Measurements from ENCODE around the gene GALNT10.
"Not testable (repeated sequence)": the region's sequence is repeated elsewhere in the genome, so short reads cannot be mapped to it uniquely, and the experiment has no call there.

GALNT10 gene

GRCh38 chr5:154358516-154359220, 168.1 kb downstream of the GALNT10 start:
- no peak for DNase-seq

- DNase-seq = no peak
Observed at GRCh38 chr5:154359221-154359573, 168.7 kb downstream of the GALNT10 start.

GRCh38 chr5:154360241-154360640, 169.7 kb downstream of the GALNT10 start:
- not testable (repeated sequence) for DNase-seq

- no peak for DNase-seq
Observed at GRCh38 chr5:154363411-154363810, 172.9 kb downstream of the GALNT10 start.

- no peak for DNase-seq
Observed at GRCh38 chr5:154364771-154365170, 174.2 kb downstream of the GALNT10 start.

GRCh38 chr5:154365823-154366222, 175.3 kb downstream of the GALNT10 start:
- no peak for DNase-seq

- DNase-seq = no peak
Observed at GRCh38 chr5:154366353-154366752, 175.8 kb downstream of the GALNT10 start.

GRCh38 chr5:154367101-154367500, 176.6 kb downstream of the GALNT10 start:
- no peak for DNase-seq

GRCh38 chr5:154368041-154368800, 177.7 kb downstream of the GALNT10 start:
- no peak for DNase-seq

GRCh38 chr5:154369682-154370081, 179.1 kb downstream of the GALNT10 start:
- no peak for DNase-seq

- DNase-seq = no peak
Observed at GRCh38 chr5:154370119-154370518, 179.6 kb downstream of the GALNT10 start.

- DNase-seq = no peak
Observed at GRCh38 chr5:154370813-154371212, 180.3 kb downstream of the GALNT10 start.

GRCh38 chr5:154371687-154372086, 181.2 kb downstream of the GALNT10 start:
- DNase-seq = no peak

- no peak for DNase-seq
Observed at GRCh38 chr5:154372661-154373060, 182.1 kb downstream of the GALNT10 start.

GRCh38 chr5:154373326-154373725, 182.8 kb downstream of the GALNT10 start:
- DNase-seq = no peak

- DNase-seq = no peak
Observed at GRCh38 chr5:154373729-154374179, 183.2 kb downstream of the GALNT10 start.

GRCh38 chr5:154374264-154374663, 183.7 kb downstream of the GALNT10 start:
- DNase-seq = no peak

- no peak for DNase-seq
Observed at GRCh38 chr5:154375329-154376008, 184.9 kb downstream of the GALNT10 start.

GRCh38 chr5:154376481-154376880, 185.9 kb downstream of the GALNT10 start:
- no peak for DNase-seq

- no peak for DNase-seq
Observed at GRCh38 chr5:154377754-154378533, 187.4 kb downstream of the GALNT10 start.

GRCh38 chr5:154380263-154380662, 189.7 kb downstream of the GALNT10 start:
- DNase-seq = no peak

GRCh38 chr5:154384480-154385235, 194.1 kb downstream of the GALNT10 start:
- DNase-seq = no peak

GRCh38 chr5:154385236-154385512, 194.6 kb downstream of the GALNT10 start:
- DNase-seq = no peak

Measured in NCI-H526 treated with DMSO at 0.1 percent for 48 hours (cell line).